Smooth muscle cell (in vitro differentiated cells): Measurements from ENCODE around the gene WFDC8. TPM values are rescaled to one million over a fixed set of nuclear protein-coding genes. Genes with fewer than 3 reads are reported as not detected.

ENCODE experiments used
- DNase-seq: peaks from one replicate; lab custom pipeline; 2025; ENCODE audit not compliant: unreplicated experiment; lab: John Stamatoyannopoulos, UW
- H2AFZ ChIP-seq: fragments of 200-600 bp; sonication (generic); 2 replicates; pipeline ENCODE4 v1.6.0; 2016; ENCODE audit warnings: antibody characterized with exemption, low read depth, mild to moderate bottlenecking
- H3F3A ChIP-seq: fragments of 200-600 bp; sonication (generic); 2 replicates; pipeline ENCODE4 v1.6.0; 2017; ENCODE audit warnings: antibody characterized with exemption, low read depth
- H3K27ac ChIP-seq: fragments of 200-600 bp; sonication (generic); 2 replicates; pipeline ENCODE4 v1.5.1; 2016; ENCODE audit warnings: low read depth, mild to moderate bottlenecking
- H3K27me3 ChIP-seq: fragments of 200-600 bp; sonication (generic); 2 replicates; pipeline ENCODE4 v1.6.1; 2016; ENCODE audit warnings: low read depth, mild to moderate bottlenecking
- H3K36me3 ChIP-seq: fragments of 200-600 bp; sonication (generic); 2 replicates; pipeline ENCODE4 v1.5.1; 2016; ENCODE audit warnings: low read depth
- H3K4me1 ChIP-seq: fragments of 200-600 bp; sonication (generic); 2 replicates; pipeline ENCODE4 v1.5.1; 2016; ENCODE audit warnings: low read depth
- H3K4me2 ChIP-seq: fragments of 200-600 bp; sonication (generic); 2 replicates; pipeline ENCODE4 v1.6.0; 2016; ENCODE audit warnings: mild to moderate bottlenecking
- H3K4me3 ChIP-seq: fragments of 200-600 bp; sonication (generic); 2 replicates; pipeline ENCODE4 v1.5.1; 2016; ENCODE audit warnings: mild to moderate bottlenecking
- H3K79me2 ChIP-seq: fragments of 200-600 bp; sonication (generic); 2 replicates; pipeline ENCODE4 v1.6.0; 2016; ENCODE audit warnings: low read depth, mild to moderate bottlenecking
- H3K9ac ChIP-seq: fragments of 200-600 bp; sonication (generic); 2 replicates; pipeline ENCODE4 v1.6.0; 2016; ENCODE audit warnings: low read depth
- H3K9me3 ChIP-seq: fragments of 200-600 bp; sonication (generic); replicated peaks from 2 replicates; pipeline ENCODE4 v1.5.1; 2016; ENCODE audit warnings: low read depth
- H4K20me1 ChIP-seq: fragments of 200-600 bp; sonication (generic); 2 replicates; pipeline ENCODE4 v1.6.0; 2016; ENCODE audit warnings: low read depth
- CTCF ChIP-seq: fragments of 200-600 bp; sonication (generic); IDR thresholded peaks from 2 replicates; pipeline ENCODE4 v1.5.1; 2017; ENCODE audit warnings: borderline replicate concordance, mild to moderate bottlenecking, antibody characterized with exemption; ENCODE audit not compliant: insufficient read depth, poor library complexity, severe bottlenecking
- WGBS: methylation state at CpG from one replicate; pipeline ENCODE4 v1.1.7; 2016; ENCODE audit warnings: low lambda C conversion rate; 5-methylcytosine and 5-hydroxymethylcytosine counted together
- polyA plus RNA-seq: library from polyadenylated mRNA; unstranded; fragments of >200 nt; fragmentation: Nextera tagmentation; extraction: Ambion mirVana; gene quantifications from 2 replicates; pipeline ENCODE4 v1.2.1, GENCODE V29; 2016
- total RNA-seq: library from RNA; depleted of rRNA; stranded (reverse); fragments of >200 nt; gene quantifications from 2 replicates; pipeline ENCODE4 v1.2.3, GENCODE V29; 2014

The WFDC8 gene
- total RNA-seq (not detected in 2 replicates), polyA plus RNA-seq (not detected in 2 replicates)

GRCh38 chr20:45579184-45579583 is at the start of gene WFDC8:
TSS of gene WFDC8 (minus strand) at chr20:45579284. CDS start at chr20:45579247, 37 bp downstream.
- Histone ChIP-seq H3K9ac (no peak within 1 kb of the TSS), H4K20me1 (no peaks in the 10 kb centered on the region), H3K27ac (no peak within 1 kb of the TSS), H3K4me3 (no peak within 1 kb of the TSS), H3K4me2 (no peak within 1 kb of the TSS), H3K27me3 (no peaks in the 10 kb centered on the region), H2AFZ (no peak within 1 kb of the TSS), H3K36me3 (no peaks in the 10 kb centered on the region), H3K79me2 (no peaks in the 10 kb centered on the region), H3F3A (no peaks in the 10 kb centered on the region), H3K4me1 (peaks cover 26% of the 10 kb centered on the region), H3K9me3 (no peaks in the 10 kb centered on the region)
- WGBS = 88% methylated on average over 4 of the region's 4 CpGs
- no peak for DNase-seq
- TF ChIP-seq CTCF = no peak

- TF ChIP-seq CTCF = no peak
- Histone ChIP-seq H3K4me1 (peaks cover 4% of the 10 kb centered on the region), H3K36me3 (no peaks in the 10 kb centered on the region), H2AFZ (no peak overlapping the region), H3K9me3 (no peaks in the 10 kb centered on the region), H3K27me3 (no peaks in the 10 kb centered on the region), H3F3A (no peaks in the 10 kb centered on the region), H3K4me3 (no peak overlapping the region), H3K4me2 (no peak overlapping the region), H3K79me2 (no peaks in the 10 kb centered on the region), H3K9ac (no peak overlapping the region), H4K20me1 (no peaks in the 10 kb centered on the region), H3K27ac (no peak overlapping the region)
- 87% methylated on average over 2 of the region's 2 CpGs for WGBS
- no peak for DNase-seq
Measured at GRCh38 chr20:45626540-45626939, 47.5 kb upstream of the WFDC8 start.

GRCh38 chr20:45621593-45621992 is 42.5 kb upstream of the WFDC8 start:
- no peak overlapping the region for H3K27ac ChIP-seq
- no peak overlapping the region for H3K9ac ChIP-seq
- 91% methylated on average over 2 of the region's 2 CpGs for WGBS

More at GRCh38 chr20:45621593-45621992, 42.5 kb upstream of the WFDC8 start:
- H3K27me3 ChIP-seq = no peaks in the 10 kb centered on the region
- no peaks in the 10 kb centered on the region for H3K4me1 ChIP-seq
- no peak overlapping the region for H2AFZ ChIP-seq
- no peak overlapping the region for H3K4me2 ChIP-seq
- no peak overlapping the region for H3K4me3 ChIP-seq
- TF ChIP-seq CTCF = no peak
- H3F3A ChIP-seq = no peaks in the 10 kb centered on the region
- H3K9me3 ChIP-seq = no peaks in the 10 kb centered on the region
- no peaks in the 10 kb centered on the region for H3K79me2 ChIP-seq
- H3K36me3 ChIP-seq = no peaks in the 10 kb centered on the region
- DNase-seq = no peak
- no peaks in the 10 kb centered on the region for H4K20me1 ChIP-seq
